HCT116 (cell line): ENCODE data around the gene DPH2.

Source experiments
- POLR2AphosphoS5 ChIP-seq: IDR thresholded peaks from 2 replicates; pipeline ENCODE4 v1.6.1; 2011; ENCODE audit warnings: mild to moderate bottlenecking, low read depth, low read length, moderate library complexity
- TF ChIP-seq, protein P1 (sequence below), 3 experiments: fragments of 200-600 bp in 1 of 3; sonication (generic) in 1 of 3; IDR thresholded peaks in 2 of 3; conservative IDR thresholded peaks in 1 of 3; 2 replicates each; pipeline ENCODE4 v1.5.1; 2012 to 2017; ENCODE audit warnings: low read depth in 2 of 3, low read length in 2 of 3, antibody characterized with exemption in 1 of 3, borderline replicate concordance in 1 of 3, control low read depth in 1 of 3, mild to moderate bottlenecking in 1 of 3, mixed read lengths in 1 of 3, mixed run types in 1 of 3, moderate library complexity in 1 of 3; ENCODE audit not compliant: insufficient read depth in 1 of 3
- TF ChIP-seq, protein P2 (sequence below): IDR thresholded peaks from 2 replicates; pipeline ENCODE4 v1.6.1; 2012
- TF ChIP-seq, protein P3 (sequence below): IDR thresholded peaks from 2 replicates; pipeline ENCODE4 v1.6.1; 2011; ENCODE audit warnings: mild to moderate bottlenecking, low read length, moderate library complexity; ENCODE audit not compliant: insufficient replicate concordance; ENCODE audit errors: extremely low read depth

DNA sequence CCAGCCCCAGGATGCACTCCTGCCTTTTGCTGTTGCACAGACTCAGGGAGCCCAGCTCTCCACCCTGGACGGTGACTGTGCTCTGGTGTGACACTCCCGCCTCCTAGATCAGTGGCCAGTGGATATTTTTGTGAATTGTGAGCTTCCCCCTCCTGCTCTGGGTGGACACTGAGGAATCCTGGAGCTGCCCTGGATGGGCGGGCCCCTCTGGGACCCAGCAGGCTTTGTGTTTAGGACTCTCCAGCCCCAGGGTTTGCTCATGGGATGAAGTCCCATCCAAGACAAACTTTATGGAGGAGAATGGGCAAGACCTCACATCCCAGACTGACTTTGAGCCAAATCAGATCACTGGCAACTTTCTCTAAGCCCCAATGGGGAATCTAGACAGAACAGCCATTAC, 45.4 kb downstream of the DPH2 start:
- TF ChIP-seq, protein P1, sequence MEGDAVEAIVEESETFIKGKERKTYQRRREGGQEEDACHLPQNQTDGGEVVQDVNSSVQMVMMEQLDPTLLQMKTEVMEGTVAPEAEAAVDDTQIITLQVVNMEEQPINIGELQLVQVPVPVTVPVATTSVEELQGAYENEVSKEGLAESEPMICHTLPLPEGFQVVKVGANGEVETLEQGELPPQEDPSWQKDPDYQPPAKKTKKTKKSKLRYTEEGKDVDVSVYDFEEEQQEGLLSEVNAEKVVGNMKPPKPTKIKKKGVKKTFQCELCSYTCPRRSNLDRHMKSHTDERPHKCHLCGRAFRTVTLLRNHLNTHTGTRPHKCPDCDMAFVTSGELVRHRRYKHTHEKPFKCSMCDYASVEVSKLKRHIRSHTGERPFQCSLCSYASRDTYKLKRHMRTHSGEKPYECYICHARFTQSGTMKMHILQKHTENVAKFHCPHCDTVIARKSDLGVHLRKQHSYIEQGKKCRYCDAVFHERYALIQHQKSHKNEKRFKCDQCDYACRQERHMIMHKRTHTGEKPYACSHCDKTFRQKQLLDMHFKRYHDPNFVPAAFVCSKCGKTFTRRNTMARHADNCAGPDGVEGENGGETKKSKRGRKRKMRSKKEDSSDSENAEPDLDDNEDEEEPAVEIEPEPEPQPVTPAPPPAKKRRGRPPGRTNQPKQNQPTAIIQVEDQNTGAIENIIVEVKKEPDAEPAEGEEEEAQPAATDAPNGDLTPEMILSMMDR (IDR thresholded peaks at IDR 0.05 in 2 of 3, conservative IDR thresholded peaks at IDR 0.05 in 1 of 3; ENCODE audit: borderline replicate concordance in 1 of 3, insufficient read depth in 1 of 3, low read depth in 2 of 3, low read length in 2 of 3), result no peak
- TF ChIP-seq POLR2AphosphoS5, result no peak
- TF ChIP-seq, protein P2, sequence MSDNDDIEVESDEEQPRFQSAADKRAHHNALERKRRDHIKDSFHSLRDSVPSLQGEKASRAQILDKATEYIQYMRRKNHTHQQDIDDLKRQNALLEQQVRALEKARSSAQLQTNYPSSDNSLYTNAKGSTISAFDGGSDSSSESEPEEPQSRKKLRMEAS, result no peak
- TF ChIP-seq, protein P3, sequence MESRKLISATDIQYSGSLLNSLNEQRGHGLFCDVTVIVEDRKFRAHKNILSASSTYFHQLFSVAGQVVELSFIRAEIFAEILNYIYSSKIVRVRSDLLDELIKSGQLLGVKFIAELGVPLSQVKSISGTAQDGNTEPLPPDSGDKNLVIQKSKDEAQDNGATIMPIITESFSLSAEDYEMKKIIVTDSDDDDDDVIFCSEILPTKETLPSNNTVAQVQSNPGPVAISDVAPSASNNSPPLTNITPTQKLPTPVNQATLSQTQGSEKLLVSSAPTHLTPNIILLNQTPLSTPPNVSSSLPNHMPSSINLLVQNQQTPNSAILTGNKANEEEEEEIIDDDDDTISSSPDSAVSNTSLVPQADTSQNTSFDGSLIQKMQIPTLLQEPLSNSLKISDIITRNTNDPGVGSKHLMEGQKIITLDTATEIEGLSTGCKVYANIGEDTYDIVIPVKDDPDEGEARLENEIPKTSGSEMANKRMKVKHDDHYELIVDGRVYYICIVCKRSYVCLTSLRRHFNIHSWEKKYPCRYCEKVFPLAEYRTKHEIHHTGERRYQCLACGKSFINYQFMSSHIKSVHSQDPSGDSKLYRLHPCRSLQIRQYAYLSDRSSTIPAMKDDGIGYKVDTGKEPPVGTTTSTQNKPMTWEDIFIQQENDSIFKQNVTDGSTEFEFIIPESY, result no peak
